HepG2 (cell line): Measurements from ENCODE around the gene IL17C.

Experiments used
- CEBPB ChIP-seq: IDR thresholded peaks from 2 replicates; pipeline ENCODE4 v1.6.1; 2011; ENCODE audit warnings: low read depth, low read length, improper control_type of control experiment, borderline replicate concordance
- JUND ChIP-seq: sonication (generic); formaldehyde crosslinking; IDR thresholded peaks from 2 replicates; pipeline ENCODE4 v1.8.0; 2022; ENCODE audit warnings: mild to moderate bottlenecking, missing genetic modification reagents
- PCBP1 ChIP-seq: fragments of 200-400 bp; formaldehyde crosslinking; IDR thresholded peaks from 2 replicates; pipeline ENCODE4 v1.6.1; 2017; ENCODE audit warnings: mild to moderate bottlenecking, low read depth, low read length, borderline replicate concordance
- POLR2AphosphoS5 ChIP-seq: IDR thresholded peaks from 2 replicates; pipeline ENCODE4 v1.6.1; 2012; ENCODE audit warnings: low read depth, low read length
- TBL1XR1 ChIP-seq: fragments of 150-350 bp; IDR thresholded peaks from 2 replicates; pipeline ENCODE4 v1.6.1; 2014; ENCODE audit warnings: borderline replicate concordance, low read length; ENCODE audit not compliant: partially characterized antibody
- ZBTB3 ChIP-seq: sonication (generic); formaldehyde crosslinking; IDR thresholded peaks from 2 replicates; pipeline ENCODE4 v1.4.0; 2020; ENCODE audit warnings: low read depth, mild to moderate bottlenecking, moderate library complexity, missing genetic modification reagents, borderline replicate concordance
- ZFP41 ChIP-seq: sonication (generic); formaldehyde crosslinking; IDR thresholded peaks from 2 replicates; pipeline ENCODE4 v1.4.0; 2020; ENCODE audit warnings: mild to moderate bottlenecking, missing genetic modification reagents, borderline replicate concordance
- ZNF782 ChIP-seq: sonication (generic); formaldehyde crosslinking; IDR thresholded peaks from 2 replicates; pipeline ENCODE4 v1.4.0; 2020; ENCODE audit warnings: missing genetic modification reagents, mild to moderate bottlenecking, borderline replicate concordance
- TF ChIP-seq, protein P1 (sequence below): sonication (generic); formaldehyde crosslinking; IDR thresholded peaks from 2 replicates; pipeline ENCODE4 v1.5.0; 2020; ENCODE audit warnings: mild to moderate bottlenecking, missing genetic modification reagents, moderate library complexity
- TF ChIP-seq, protein P2 (sequence below): IDR thresholded peaks from 2 replicates; pipeline ENCODE4 v1.6.1; 2012; ENCODE audit warnings: low read depth, low read length, improper control_type of control experiment
- TF ChIP-seq, protein P3 (sequence below): sonication (generic); formaldehyde crosslinking; IDR thresholded peaks from 2 replicates; pipeline ENCODE4 v1.5.0; 2020; ENCODE audit warnings: missing genetic modification reagents, mild to moderate bottlenecking, borderline replicate concordance

DNA sequence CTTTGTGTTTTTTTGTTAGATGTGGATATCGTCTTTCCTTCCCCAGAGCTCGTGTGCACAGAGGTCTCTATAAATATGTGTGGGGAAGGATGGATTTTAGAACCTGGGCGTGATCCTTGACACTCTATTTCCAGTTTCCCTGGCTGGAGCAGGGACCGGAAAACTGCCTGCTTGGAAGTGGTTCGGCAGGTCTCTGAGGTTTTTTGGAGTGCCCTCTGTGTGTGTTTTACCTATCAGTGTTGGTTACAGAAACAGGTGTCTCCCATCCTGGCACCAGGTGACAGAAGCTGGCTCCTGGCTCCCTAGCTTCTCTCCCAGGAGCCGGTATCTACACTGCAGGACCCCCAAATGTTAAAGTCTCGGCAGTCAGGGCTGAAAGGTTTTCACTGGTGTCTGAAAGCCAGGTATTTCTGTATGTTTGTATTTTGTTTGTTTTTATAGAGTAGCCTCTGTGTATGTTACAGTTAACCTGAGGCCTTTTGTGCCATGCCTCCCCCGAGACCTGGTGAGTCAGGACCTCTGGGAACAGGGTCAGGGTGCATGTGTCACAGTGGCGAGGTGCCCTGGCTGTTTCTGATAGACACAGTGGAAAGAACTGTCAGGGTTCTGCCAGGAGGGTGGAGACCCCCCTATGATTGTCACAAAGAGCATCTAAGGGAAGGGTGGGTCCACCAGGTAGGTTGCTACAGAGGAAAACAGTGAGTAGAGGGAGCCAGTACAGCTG lies 36.9 kb upstream of the IL17C start:
- TF ChIP-seq ZFP41, result no peak
- no peak for TF ChIP-seq JUND (CRISPR knock-in tag)
- no peak for TF ChIP-seq TBL1XR1
- TF ChIP-seq ZNF782 (CRISPR knock-in tag), result no peak
- no peak for TF ChIP-seq POLR2AphosphoS5
- TF ChIP-seq, protein P1, sequence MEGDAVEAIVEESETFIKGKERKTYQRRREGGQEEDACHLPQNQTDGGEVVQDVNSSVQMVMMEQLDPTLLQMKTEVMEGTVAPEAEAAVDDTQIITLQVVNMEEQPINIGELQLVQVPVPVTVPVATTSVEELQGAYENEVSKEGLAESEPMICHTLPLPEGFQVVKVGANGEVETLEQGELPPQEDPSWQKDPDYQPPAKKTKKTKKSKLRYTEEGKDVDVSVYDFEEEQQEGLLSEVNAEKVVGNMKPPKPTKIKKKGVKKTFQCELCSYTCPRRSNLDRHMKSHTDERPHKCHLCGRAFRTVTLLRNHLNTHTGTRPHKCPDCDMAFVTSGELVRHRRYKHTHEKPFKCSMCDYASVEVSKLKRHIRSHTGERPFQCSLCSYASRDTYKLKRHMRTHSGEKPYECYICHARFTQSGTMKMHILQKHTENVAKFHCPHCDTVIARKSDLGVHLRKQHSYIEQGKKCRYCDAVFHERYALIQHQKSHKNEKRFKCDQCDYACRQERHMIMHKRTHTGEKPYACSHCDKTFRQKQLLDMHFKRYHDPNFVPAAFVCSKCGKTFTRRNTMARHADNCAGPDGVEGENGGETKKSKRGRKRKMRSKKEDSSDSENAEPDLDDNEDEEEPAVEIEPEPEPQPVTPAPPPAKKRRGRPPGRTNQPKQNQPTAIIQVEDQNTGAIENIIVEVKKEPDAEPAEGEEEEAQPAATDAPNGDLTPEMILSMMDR (CRISPR knock-in tag), result no peak
- TF ChIP-seq, protein P2, sequence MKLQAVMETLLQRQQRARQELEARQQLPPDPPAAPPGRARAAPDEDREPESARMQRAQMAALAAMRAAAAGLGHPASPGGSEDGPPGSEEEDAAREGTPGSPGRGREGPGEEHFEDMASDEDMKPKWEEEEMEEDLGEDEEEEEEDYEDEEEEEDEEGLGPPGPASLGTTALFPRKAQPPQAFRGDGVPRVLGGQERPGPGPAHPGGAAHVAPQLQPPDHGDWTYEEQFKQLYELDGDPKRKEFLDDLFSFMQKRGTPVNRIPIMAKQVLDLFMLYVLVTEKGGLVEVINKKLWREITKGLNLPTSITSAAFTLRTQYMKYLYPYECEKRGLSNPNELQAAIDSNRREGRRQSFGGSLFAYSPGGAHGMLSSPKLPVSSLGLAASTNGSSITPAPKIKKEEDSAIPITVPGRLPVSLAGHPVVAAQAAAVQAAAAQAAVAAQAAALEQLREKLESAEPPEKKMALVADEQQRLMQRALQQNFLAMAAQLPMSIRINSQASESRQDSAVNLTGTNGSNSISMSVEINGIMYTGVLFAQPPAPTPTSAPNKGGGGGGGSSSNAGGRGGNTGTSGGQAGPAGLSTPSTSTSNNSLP, result no peak
- no peak for TF ChIP-seq PCBP1
- no peak for TF ChIP-seq ZBTB3 (CRISPR knock-in tag)
- TF ChIP-seq CEBPB, result no peak
- TF ChIP-seq, protein P3, sequence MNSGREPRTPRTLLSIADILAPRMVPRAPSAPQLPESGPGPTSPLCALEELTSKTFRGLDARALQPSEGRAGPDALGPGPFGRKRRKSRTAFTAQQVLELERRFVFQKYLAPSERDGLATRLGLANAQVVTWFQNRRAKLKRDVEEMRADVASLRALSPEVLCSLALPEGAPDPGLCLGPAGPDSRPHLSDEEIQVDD, result no peak
